Gastroesophageal sphincter (tissue), 4 donors: ENCODE data around the gene RBM17. TPM values are rescaled to one million over a fixed set of nuclear protein-coding genes. Genes with fewer than 3 reads are reported as not detected.

Experiments
- ATAC-seq: fragments of 150-250 bp; one replicate; pipeline ENCODE4 v1.9.1; 2016; ENCODE audit warnings: mild to moderate bottlenecking, moderate library complexity
- H3K27ac ChIP-seq, 4 donors: fragments of 200-600 bp; sonication (generic) in 3 of 4; 1 replicate in 3 of 4; 2 replicates in 1 of 4; pipeline ENCODE4 v1.5.1; 2016 to 2019
- H3K27me3 ChIP-seq: fragments of 200-600 bp; sonication (generic); one replicate; pipeline ENCODE4 v1.5.1; 2019
- H3K36me3 ChIP-seq, 2 donors: fragments of 200-600 bp; sonication (generic); one replicate each; pipeline ENCODE4 v1.5.1; 2019; ENCODE audit warnings: control low read depth in 1 of 2
- H3K4me1 ChIP-seq, 3 donors: fragments of 200-600 bp; sonication (generic); 1 replicate in 2 of 3; 2 replicates in 1 of 3; pipeline ENCODE4 v1.5.1; 2016 to 2019; ENCODE audit warnings: control low read depth in 2 of 3
- H3K4me3 ChIP-seq, 2 donors: fragments of 200-600 bp; sonication (generic); one replicate each; pipeline ENCODE4 v1.5.1; 2019; ENCODE audit warnings: mild to moderate bottlenecking in 1 of 2, moderate library complexity in 1 of 2
- H3K9me3 ChIP-seq, 3 donors: fragments of 200-600 bp; sonication (generic); one replicate each; pipeline ENCODE4 v1.5.1; 2017 to 2019; ENCODE audit warnings: control low read depth in 2 of 3
- CTCF ChIP-seq, 4 experiments: fragments of 200-600 bp in 2 of 4; fragments of 450-650 bp in 2 of 4; sonication (generic) in 1 of 4; IDR thresholded peaks; one replicate each; pipeline ENCODE4 v1.5.1; 2017 to 2019; ENCODE audit warnings: antibody characterized with exemption in 4 of 4, mild to moderate bottlenecking in 2 of 4, moderate library complexity in 2 of 4
- EP300 ChIP-seq: sonication (generic); formaldehyde crosslinking; IDR thresholded peaks from one replicate; pipeline ENCODE4 v1.6.1; 2017; ENCODE audit warnings: antibody characterized with exemption, mild to moderate bottlenecking
- POLR2A ChIP-seq, 2 donors: fragments of 450-650 bp; IDR thresholded peaks; one replicate each; pipeline ENCODE4 v1.6.1; 2017; ENCODE audit warnings: antibody characterized with exemption in 2 of 2, mild to moderate bottlenecking in 2 of 2, moderate library complexity in 1 of 2
- POLR2AphosphoS5 ChIP-seq: sonication (generic); formaldehyde crosslinking; IDR thresholded peaks from one replicate; pipeline ENCODE4 v1.6.1; 2017; ENCODE audit warnings: antibody characterized with exemption
- WGBS, 2 donors: methylation state at CpG; one replicate each; pipeline ENCODE4 v1.1.5; 2018; ENCODE audit warnings: low coverage in 1 of 2; 5-methylcytosine and 5-hydroxymethylcytosine counted together
- total RNA-seq, 4 donors: library from RNA; depleted of rRNA; stranded (reverse); fragments of >200 nt; gene quantifications; one replicate each; pipeline ENCODE4 v1.1.0, GENCODE V29; 2016

RBM17 gene
- total RNA-seq, 4 donors from 2014 or later, result 51.0 to 72.9 (median 66.7) TPM

GRCh38 chr10:6095810-6096570 lies 7.2 kb downstream of the RBM17 start:
- TF ChIP-seq EP300 (no peak), CTCF (IDR thresholded peaks at IDR 0.05) (no peak), POLR2A (IDR thresholded peaks at IDR 0.05) (no peak), POLR2AphosphoS5 (no peak)
- H3K4me1 ChIP-seq, result peaks cover 3 to 65% (median 24%) of the 10 kb centered on the region in 3 donors
- no peak overlapping the region for H3K27ac ChIP-seq
- no peaks in the 10 kb centered on the region for H3K9me3 ChIP-seq
- peaks cover 0 to 37% of the 10 kb centered on the region in 2 donors for H3K36me3 ChIP-seq
- 60 to 67% methylated on average over 3 to 5 of the region's 12 CpGs for WGBS, 2 donors
- no peak overlapping the region for H3K4me3 ChIP-seq
- no peak for ATAC-seq
- no peaks in the 10 kb centered on the region for H3K27me3 ChIP-seq

- no peak for TF ChIP-seq EP300
- TF ChIP-seq CTCF (IDR thresholded peaks at IDR 0.05), result no peak
- no peak for TF ChIP-seq POLR2A (IDR thresholded peaks at IDR 0.05)
- TF ChIP-seq POLR2AphosphoS5, result no peak
- 93 to 100% methylated on average over 2 to 3 of the region's 5 CpGs for WGBS, 2 donors
- Histone ChIP-seq H3K4me3 (no peak overlapping the region), H3K36me3 (peaks cover 0 to 48% of the 10 kb centered on the region in 2 donors), H3K27me3 (no peaks in the 10 kb centered on the region), H3K27ac (no peak overlapping the region), H3K9me3 (no peaks in the 10 kb centered on the region), H3K4me1 (peaks cover 0 to 54% (median 13%) of the 10 kb centered on the region in 3 donors)
- no peak for ATAC-seq
Observed at GRCh38 chr10:6097063-6097462, 8.2 kb downstream of the RBM17 start.

GRCh38 chr10:6098156-6098555 lies 9.3 kb downstream of the RBM17 start:
- H3K27me3 ChIP-seq, result no peaks in the 10 kb centered on the region
- TF ChIP-seq POLR2AphosphoS5 (no peak), EP300 (no peak), POLR2A (IDR thresholded peaks at IDR 0.05) (no peak), CTCF (IDR thresholded peaks at IDR 0.05) (no peak)
- H3K4me3 ChIP-seq, result no peak overlapping the region
- peaks cover 0 to 59% of the 10 kb centered on the region in 2 donors for H3K36me3 ChIP-seq
- no peak for ATAC-seq
- no peaks in the 10 kb centered on the region for H3K9me3 ChIP-seq
- no peak overlapping the region for H3K27ac ChIP-seq
- H3K4me1 ChIP-seq, result peaks cover 0 to 43% (median 9%) of the 10 kb centered on the region in 3 donors
- 86 to 91% methylated on average over 7 of the region's 7 CpGs for WGBS, 2 donors

GRCh38 chr10:6100370-6100769 lies 11.5 kb downstream of the RBM17 start:
- Histone ChIP-seq H3K27ac (no peak overlapping the region), H3K4me1 (peaks cover 0 to 30% (median 8%) of the 10 kb centered on the region in 3 donors), H3K36me3 (peaks cover 0 to 78% of the 10 kb centered on the region in 2 donors), H3K4me3 (no peak overlapping the region), H3K9me3 (no peaks in the 10 kb centered on the region), H3K27me3 (no peaks in the 10 kb centered on the region)
- WGBS, 2 donors, result 83% methylated on average over 1 of the region's 1 CpG
- ATAC-seq, result no peak
- TF ChIP-seq EP300 (no peak), POLR2A (IDR thresholded peaks at IDR 0.05) (no peak), CTCF (IDR thresholded peaks at IDR 0.05) (no peak), POLR2AphosphoS5 (no peak)

DNA sequence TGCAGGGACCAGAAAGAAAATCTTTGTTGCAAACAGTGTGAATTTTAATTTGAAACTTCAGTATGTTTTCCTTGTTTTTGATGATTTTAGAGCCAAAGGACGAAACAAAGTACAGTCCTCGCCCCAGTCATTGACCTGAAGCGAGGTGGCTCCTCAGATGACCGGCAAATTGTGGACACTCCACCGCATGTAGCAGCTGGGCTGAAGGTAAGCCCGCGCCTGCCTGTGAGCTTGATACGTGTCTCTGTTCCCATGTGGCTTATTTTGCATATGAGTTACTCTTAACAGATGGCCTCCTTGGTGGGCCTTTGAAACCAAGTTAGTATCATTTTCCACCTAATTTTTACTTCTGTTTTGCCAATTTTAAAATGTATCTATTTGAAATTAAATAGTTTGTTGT lies 12.3 kb downstream of the RBM17 start:
- no peaks in the 10 kb centered on the region for H3K27me3 ChIP-seq
- no peak overlapping the region for H3K4me3 ChIP-seq
- 73 to 86% methylated on average over 3 to 8 of the region's 8 CpGs for WGBS, 2 donors
- no peaks in the 10 kb centered on the region for H3K9me3 ChIP-seq
- peaks cover 0 to 22% (median 3%) of the 10 kb centered on the region in 3 donors for H3K4me1 ChIP-seq
- ATAC-seq, result no peak
- no peak overlapping the region for H3K27ac ChIP-seq
- TF ChIP-seq POLR2AphosphoS5, result no peak
- TF ChIP-seq CTCF (IDR thresholded peaks at IDR 0.05), result no peak
- no peak for TF ChIP-seq POLR2A (IDR thresholded peaks at IDR 0.05)
- TF ChIP-seq EP300, result no peak
- peaks cover 0 to 86% of the 10 kb centered on the region in 2 donors for H3K36me3 ChIP-seq
